ENCODE data around the gene FOXC1.

Gene FOXC1

DNA sequence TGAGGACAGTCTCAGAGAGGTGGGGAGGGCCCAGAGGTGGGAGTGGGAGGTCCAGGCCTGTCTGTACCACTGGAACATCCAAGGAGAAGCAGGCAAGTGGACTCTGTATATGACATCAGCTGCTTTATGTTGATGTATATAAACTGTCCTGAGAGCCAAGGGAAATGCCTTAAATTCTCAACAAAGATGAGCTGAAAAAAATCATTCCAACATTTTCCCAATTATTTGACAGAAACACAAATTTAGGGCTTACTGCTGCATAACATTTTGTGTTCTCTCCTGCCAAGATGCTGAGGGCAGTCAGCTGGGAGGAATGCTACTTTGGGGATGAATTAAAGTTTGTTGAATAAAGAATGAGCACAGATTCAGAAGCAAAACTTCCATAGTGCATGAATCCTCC is 52.8 kb downstream of the FOXC1 start:
- no peaks in the 10 kb centered on the region for H3K9me3 ChIP-seq (ENCODE audit: control insufficient read depth, insufficient read depth, low read length)
- no peaks in the 10 kb centered on the region for H3K4me1 ChIP-seq (ENCODE audit: control insufficient read depth, insufficient read depth, low read length)
- no peaks in the 10 kb centered on the region for H3K27me3 ChIP-seq (ENCODE audit: control insufficient read depth, insufficient read depth, low read length)
- no peak overlapping the region for H3K27ac ChIP-seq (ENCODE audit: low read length)
- H3K4me3 ChIP-seq (ENCODE audit: low read length) = no peak overlapping the region
- no peaks in the 10 kb centered on the region for H3K36me3 ChIP-seq (ENCODE audit: control insufficient read depth, insufficient read depth, low read length)
- DNase-seq (ENCODE audit: low read depth, low spot score) = no peak

Data from iPS DF 6.9 (cell line).